Measurements from ENCODE around the gene ARID1B.
"Not testable (repeated sequence)": the region's sequence is repeated elsewhere in the genome, so short reads cannot be mapped to it uniquely, and the experiment has no call there.

Gene ARID1B

DNA sequence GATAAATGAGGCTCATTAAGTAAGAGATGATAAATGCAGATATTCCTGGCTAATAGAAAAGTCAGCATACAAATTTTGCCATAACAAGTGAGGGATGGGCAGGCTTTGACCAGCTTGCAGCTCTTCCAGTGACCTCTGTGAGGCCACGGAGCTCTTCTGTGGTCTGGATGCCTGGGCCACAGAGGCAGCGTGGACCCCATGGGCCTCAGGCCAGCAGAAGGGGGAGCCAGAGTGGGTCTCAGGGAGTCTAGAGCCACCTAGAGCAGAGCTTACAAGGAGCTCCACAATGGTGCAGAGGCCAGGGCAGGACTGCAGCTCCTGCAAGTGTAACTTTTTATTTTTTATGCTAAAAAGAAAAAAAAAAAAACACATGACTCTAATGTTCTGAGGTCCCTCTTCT is 165.1 kb downstream of the ARID1B start:
- no peak for DNase-seq (ENCODE audit: low read depth)

DNA sequence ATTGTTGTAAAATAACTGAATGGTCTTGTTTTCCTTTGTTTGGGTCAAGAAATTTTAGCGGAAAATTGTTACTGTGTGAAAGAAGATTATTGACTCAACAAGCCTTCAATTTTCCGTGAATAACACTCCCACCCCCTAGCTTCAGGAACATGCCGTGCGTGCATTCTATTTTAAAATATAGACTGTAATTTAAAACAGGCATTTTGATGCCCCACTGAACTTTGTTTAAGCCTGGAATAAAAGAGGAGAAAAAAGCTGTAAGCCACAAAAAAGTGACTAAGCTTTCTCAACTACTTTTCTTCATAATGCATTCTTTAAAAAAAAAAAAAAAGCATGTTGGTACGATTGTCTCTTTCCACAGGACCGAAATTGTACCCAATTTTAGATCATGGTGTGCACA is 166.0 kb downstream of the ARID1B start:
- DNase-seq (ENCODE audit: low read depth): peak; percentile 37

DNA sequence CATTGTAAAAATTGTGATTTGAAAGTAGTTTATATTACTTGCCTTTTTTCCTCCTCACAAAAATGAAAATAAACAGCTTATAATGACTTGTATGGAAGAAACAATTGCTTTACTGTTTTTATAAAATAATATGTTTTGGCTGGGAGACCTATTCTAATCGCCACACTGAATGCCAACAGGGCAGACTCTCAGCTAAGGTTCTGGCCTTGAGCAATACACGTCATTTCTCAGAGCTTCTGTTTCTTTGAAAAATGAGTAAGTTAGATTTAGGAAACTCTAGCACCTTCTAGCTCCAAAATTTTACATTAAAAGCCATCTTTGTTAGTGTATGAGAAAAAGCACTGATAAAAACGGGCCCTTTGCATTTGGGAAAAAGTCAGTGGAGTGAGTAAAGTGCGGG is 166.6 kb downstream of the ARID1B start:
- DNase-seq (ENCODE audit: low read depth): no peak

DNA sequence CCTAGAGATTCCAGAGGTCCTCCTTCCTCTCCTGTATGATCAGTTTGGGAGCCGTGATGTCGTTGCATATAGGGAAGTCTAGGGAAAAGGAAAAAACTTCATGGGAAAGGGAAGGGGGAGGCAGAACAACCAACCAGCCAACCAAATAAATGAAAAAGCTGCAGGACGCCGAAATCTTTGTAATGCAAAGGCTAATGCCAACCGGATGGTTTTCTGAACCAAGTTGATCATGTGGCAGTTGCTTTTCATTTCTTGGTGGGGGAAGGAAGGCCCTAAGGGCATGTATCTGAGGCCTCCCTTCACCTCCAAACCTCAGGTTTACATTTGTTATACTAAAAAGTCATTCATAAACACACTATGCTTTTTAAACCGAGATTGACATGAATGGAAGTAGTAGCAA is 167.2 kb downstream of the ARID1B start:
- no peak for DNase-seq (ENCODE audit: low read depth)

DNA sequence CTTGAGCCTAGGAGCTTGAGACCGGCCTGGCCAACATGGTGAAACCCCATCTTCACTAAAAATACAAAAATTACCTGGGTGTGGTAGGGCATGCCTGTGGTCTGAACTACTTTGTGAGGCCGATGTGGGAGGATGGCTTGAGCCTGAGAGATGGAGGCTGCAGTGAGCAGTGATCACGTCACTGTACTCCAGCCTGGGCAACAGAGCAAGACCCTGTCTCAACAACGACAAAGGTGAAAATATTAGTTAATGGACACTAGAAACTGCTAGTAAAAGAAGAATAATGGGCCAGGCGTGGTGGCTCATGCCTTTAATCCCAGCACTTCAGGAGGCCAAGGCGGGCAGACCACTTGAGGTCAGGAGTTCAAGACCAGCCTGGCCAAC is 168.6 kb downstream of the ARID1B start:
- DNase-seq (ENCODE audit: low read depth): not testable (repeated sequence)

DNA sequence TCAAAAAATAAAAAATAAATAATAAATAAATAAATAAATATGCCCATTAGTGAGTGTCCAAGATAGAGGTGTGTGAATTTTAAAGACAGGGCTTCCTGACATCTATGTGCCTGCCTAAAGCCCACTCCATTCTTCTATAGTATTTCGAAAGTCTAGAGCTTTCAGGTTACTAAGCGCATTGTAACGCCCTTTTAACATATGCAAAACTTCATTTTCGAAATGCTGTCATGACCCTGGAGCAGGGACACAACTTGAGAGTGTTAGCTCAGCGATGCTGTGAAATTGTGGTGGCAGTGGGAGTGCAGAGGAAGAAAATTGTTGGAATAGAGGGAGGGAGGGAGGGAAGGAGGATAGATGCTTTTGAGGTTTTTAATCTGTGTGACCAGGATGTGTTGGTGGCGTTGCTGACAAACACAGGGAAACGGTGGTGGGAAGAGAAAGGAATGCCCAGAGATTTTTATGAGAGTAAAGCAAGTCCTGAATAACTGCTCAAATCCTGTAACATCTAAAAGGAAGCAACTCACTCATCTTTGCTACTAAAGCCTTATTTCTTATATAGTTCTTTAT is 169.3 kb downstream of the ARID1B start:
- DNase-seq (ENCODE audit: low read depth): no peak

DNA sequence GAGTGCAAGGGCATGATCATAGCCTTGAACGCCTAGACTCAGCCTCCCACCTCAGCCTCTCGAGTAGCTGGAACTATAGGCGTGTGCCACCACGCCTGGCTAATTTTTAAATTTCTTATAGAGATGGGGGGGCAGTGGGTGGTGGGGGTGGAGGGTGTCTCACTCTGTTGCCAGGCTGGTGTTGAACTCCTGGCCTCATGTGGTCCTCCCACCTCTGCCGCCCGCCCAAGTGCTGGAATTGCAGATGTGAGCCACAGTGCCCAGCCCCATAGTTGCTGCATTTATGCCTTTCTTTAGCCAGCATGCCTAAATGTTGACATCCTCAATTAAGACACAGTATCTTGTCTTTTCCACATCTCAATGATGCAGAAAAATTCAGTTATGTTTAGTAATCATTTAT is 171.1 kb downstream of the ARID1B start:
- no peak for DNase-seq (ENCODE audit: low read depth)

DNA sequence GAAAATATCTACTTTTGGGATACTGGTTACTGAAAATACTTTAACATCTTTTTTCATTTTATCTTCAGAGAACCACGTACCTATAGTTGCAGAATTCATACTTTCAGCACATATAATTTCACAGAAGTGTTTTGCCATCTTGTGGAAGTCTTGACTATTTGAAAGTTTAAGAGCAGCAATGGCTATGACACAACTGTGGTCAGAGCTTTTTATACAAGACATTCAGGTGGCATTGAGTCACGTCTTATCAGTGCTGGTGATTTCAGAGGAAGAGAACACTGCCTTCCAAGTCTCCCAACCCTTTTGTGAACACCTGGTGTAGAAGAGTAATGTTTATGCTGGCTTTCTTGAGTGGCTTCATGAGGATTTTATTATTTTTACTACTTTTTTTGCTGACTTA is 171.6 kb downstream of the ARID1B start:
- no peak for DNase-seq (ENCODE audit: low read depth)

DNA sequence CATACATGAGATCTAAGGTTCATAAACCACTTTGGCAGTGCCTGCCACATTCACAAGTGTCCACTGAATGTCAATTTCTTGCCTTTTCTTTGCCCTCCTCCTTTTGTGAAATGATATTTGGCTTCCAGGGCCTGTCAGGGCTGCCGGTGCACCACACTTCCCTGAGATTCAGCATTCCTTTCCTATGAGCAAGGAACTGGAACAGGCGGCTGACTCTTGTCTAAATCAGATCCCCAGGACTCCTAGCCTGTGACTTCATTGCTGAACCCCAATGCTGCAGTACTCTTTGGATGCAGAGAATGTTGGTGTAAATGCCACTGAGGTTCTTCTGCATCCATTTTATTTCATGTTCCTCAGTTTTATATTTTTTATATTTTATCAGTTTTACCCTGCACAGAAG is 172.2 kb downstream of the ARID1B start:
- DNase-seq (ENCODE audit: low read depth): no peak

DNA sequence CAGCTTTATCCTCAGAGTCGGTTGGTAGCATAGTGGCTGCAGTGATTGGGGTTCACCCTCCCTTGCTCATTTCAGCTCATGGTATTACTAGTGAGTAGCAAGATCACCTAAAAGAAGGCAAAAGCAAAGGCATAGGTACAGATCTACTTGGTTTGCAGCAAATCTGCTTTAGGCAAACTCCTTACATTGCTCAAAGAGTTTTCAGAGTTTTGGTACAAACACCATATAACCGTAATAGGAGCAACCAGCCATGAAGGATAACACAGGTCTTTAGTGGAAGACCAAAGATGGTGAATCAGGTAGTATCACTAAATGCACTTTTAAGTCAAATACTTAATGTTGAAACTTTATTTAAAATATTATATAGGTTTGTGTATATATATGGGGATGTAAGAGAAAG is 172.9 kb downstream of the ARID1B start:
- no peak for DNase-seq (ENCODE audit: low read depth)

DNA sequence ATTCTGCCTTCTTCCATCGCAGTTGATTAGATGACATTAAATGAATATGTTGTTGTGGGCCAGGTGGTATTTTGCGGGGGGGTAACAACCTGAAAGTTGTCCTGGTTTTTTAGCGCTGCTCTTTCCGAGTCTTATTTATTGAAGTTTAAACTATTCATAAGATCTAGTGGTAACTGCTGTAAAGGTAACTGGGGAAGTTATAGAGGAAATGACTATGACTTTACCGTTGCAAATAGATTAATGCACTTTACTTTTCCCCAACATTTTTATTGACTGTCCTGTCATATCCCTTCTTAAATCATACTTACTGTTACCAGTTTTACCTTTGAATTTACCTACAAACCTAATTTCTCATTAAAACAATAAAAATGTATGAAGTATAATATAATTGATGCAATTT is 173.4 kb downstream of the ARID1B start:
- DNase-seq (ENCODE audit: low read depth): no peak

DNA sequence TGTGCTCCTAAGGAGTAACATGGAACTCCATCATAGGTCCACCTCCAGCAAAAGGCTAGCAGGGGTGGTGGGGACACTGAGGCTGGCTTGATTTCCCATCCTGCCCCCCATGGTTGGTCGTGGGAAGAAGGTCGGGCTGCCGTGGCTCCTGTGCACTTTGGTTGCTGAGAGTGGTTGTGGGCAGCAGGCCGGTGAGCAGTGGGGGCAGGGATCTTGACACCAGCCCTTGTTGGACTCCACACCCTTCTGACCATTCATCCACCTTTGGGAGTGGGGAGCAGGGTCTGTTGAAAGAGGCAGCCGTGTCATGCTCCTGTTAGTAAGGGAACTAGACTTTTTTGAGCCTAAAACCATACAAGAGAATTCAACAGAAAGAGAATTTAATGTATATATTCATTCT is 175.2 kb downstream of the ARID1B start:
- DNase-seq (ENCODE audit: low read depth): no peak

DNA sequence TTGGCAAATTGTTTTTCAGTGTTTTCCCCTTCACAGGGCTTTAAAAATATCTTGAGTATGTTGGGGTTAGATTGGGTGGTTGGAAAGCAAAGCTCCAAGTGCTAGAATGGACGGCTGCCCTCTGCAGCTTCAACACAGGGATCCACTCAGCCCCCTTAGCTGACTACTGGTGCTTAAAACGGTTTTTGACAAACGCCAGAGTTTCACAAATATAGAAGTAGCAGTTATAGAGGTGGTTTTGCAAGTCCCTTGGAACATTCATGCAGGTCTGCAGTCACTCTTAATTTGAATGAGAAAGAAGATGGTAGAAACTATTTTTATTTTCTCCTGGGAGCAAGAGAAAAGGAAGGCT is 175.9 kb downstream of the ARID1B start:
- no peak for DNase-seq (ENCODE audit: low read depth)

DNA sequence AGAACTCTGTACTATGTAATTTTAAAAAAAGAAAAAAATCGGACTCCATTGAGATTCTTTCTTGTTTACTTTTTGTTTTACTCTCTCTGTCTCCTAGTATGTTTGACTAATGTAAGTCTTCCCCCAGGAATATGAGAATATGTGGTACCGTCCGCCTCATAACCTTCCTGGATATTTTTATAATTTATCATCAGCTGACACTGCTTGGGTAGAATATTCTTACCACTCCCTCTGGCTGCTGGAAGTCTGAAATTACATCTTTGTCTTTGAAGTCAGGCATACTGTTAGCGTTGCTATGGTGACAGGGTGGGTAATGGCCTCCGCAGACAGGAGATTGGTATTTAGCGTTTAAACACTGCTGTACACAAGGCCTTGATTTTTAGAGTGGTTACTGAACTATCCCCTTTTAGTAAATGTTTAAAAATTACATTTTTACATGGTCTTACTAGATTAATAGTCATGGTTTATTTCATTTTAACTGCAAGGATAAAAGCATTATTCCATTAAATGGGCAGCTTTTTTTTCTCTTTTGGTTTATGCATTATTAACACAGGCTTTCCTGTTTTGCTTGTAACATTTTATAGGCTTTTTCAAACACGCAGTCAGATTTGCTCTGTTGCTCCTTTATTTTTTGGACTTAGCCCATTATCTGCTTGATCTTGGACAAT is 176.4 kb downstream of the ARID1B start:
- DNase-seq (ENCODE audit: low read depth): peak; percentile 93

DNA sequence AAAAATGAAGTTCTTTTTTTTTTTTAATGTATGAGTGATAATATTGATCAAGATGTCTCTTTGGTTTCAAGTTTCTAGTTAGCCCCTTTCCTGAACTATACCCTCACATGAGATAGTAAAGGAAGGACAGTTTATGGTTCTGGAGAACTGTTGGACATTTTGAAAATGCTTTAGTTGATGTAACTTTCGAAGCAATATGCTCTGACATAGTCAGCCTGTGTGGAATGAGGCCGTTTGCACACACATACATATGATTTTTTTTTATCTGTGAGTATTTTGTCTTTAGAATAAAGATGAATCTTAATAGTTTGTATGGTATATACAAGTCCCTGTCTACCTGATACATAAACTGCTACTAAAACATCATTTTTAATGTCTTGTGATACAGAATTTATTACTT is 177.0 kb downstream of the ARID1B start:
- no peak for DNase-seq (ENCODE audit: low read depth)

DNA sequence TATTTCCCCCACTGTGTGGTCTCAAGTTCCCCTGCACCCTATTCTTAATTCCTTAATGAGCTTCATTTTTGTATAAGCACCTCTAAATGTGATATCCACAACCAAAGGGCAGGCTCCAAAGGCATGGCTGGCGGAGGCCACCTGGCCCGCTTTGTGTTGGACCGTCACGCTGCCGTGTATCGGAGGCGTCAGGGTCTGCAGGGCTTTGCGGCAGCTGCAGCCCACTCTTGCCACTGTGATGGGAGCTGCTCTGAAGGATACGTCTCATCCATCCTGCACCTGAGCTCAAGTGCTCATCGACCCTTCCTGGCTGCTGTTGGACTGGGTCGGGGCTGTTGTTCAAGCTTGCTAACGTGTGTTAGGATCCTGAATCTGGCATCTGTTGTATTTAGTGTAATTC is 177.6 kb downstream of the ARID1B start:
- DNase-seq (ENCODE audit: low read depth): no peak

DNA sequence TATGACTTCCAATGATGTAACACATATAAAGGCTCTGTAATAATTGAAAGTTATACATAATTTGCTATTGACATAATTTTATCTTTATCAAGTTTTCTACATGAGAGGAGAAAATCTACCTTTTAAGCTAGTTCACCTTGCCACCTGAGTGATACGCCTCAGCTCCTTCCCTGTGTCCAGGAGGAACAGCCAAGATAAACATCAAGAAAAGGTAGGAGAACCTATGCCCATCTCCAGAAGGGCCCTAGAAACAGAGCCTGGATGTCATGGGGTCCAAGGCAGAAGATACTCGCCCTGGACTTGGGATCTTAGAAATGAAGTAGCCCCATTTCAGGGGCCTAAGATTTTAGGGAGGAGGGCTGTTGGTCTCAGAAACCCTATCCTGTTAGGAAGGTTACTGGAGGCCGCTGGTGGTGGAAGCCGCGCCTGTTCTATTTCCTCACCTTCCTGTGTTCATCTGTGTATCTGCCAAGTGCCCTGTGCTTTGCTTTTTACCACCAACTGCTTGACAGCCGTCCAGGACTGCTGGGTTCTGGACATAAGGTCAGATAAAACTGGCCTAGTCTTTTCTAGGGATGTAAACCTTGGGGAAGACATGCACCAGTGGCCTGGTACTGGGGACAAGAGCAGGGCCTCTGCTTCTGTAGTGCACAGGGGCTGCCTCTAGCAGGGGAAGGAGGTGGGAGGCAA is 178.5 kb downstream of the ARID1B start:
- no peak for DNase-seq (ENCODE audit: low read depth)

DNA sequence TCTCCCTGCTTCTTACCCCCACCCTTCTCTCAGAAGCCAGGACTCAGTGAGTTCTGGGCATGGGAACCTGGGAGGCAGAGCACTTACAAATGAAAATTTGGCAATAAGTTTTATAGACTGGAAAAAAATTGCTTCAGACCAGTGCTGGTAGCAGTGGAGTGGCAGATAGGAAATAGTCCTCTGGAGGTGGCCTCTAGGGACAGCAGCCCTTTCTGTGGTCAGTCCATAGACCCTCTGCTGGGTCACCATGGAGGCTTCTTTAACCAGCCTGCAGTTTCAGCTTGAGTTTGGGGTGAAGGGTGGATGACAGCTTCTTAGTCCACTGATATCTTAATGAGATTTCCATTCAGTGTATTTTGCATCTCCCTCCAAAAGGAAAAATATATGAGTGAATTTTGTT is 179.1 kb downstream of the ARID1B start:
- DNase-seq (ENCODE audit: low read depth): no peak

DNA sequence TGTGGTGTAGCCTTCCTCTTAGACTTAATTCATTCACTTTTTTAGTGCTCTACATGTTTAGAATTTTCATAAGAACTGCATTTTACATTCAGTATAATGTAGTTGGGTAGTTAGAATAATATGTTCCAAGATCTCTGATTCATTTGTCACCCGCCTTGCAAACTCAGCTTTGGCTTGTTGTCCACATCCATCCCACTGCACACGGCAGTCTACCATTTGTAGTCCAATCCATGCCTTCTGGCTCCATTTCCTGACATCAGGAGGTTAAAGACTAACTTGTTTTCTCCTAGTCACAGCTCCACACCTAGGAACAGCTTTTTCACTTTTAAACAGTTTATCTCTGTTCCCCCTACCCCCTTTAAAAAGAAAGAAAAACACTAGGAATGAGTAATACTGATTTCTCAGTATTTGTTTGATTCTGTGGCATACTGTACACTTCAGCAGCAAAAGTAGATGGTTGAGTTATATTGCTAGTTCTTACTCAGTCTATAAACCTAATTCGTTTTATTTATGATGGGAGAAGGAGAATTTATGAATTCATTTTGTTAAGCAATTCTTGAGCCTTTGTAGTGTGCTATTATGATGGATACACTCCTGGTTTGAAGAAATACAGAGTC is 180.9 kb downstream of the ARID1B start:
- no peak for DNase-seq (ENCODE audit: low read depth)

DNA sequence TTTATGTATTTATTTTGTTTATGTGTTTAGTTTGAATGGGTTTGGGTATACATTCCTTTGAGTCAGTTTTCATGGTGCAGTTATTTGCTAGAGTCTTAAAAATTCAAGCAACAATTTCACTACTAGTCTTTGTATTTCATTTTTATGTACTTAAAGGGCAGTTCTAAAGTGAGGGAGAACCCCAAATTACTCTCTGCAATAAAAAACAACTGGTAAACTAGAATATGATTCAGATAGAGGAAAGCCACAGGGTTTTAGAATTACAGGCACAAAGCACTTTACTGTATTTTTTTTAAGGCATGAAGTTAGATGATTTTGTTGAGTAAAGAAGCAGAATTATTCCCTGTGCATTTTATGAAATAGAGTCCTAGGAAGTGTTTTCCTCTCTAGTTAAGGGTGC is 183.3 kb downstream of the ARID1B start:
- DNase-seq (ENCODE audit: low read depth): no peak

DNA sequence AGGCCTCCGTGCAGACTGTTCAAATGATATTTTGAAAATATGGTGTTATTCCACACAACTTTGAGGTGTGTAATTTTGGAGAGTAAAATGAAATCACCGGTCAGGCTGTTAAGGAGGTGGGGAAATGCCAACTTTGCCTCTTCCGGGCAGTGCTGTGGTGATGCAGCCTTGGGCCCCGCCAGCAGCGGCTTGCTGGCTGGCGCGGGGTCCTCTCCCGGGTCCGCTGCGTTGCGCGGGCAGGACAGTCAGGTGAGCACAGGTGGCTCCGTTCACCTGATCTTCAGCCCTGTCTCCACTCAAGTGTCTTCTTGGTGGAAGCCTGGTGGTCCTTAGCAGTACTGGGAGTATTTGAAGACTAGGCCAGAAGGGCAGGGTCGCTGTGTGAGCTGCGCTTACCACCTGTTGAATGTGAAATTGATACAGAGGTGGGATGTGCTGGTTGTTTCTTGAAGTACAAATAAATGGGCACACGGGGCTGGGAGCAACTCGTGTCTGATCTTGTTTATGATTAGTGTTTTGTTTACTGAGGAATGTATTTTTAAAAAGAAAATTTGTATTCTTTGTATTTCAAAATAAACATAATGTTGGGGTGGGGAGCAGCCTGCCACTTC is 184.2 kb downstream of the ARID1B start:
- DNase-seq (ENCODE audit: low read depth): no peak

DNA sequence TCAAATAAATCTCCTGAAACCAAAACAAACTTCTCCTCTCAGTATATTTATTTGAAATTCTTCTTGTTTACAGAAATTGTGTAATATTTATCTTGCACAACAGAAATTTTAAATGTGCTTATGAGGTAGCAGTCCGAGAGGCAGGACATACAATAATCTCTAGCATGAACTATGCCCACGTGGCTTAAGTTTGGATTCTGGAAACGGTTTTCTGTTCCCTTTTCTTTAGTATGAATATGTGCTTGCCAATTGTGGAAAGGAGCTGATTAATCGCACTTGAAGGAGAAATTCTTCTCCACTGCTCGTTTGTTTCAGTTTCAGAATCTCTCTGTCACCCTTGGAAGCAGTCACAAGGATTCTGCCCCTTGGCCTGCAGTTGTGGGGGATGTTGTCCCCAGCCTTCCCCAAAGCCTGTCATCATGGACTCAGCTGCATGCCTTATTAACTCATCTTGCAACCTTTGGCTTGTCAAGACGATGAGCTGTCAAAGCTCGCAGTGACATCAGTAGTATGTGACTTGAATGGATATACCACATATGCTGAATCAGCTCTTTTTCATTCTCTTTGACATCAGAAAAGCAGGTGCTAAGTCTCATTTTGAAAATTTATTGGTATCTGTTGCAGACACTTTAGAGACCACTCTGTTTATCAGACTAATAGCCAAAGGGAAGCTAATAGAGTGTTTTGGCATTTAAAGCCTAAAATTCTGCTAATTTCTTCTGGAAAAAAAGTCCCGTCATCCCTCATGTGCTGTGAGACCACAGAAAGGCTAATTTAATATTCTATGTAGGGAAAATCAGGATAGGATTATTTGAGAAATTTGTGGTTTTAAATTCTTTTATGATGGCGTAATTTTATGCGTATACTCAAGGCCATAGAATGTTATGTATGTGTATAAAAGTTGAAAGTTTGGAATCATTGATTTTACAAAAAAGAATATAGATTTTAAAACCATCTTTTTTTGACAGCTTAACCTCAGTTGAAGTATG is 186.8 kb downstream of the ARID1B start:
- DNase-seq (ENCODE audit: low read depth): no peak
